ENCODE data around the gene EIF3A. TPM values are rescaled to one million over a fixed set of nuclear protein-coding genes. Genes with fewer than 3 reads are reported as not detected.

EIF3A gene
- total and polyA plus RNA-seq, 2 of the 8 experiments (the other 6 are each of a cell fraction or from before 2014, with no cell fraction given): 26.8 to 209 TPM

DNA sequence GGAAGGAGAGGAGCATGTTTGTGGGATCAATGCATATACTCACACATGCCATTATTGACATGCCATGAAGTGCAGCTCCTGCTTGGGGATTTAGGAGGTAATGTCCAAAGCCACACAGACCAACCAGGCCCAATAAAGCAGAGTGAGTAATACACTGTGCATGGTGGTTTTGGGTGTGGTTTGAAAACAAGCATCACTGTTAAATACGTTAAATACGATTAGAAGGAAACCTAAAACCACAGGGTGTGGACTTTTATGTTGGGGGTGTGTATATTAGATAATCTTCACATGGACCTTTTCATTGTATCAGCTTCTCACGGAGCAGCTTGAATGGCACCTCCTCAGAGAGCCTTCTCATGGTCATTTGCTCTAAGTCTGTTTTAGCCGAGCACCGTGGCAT, 10.4 kb upstream of the EIF3A start:
- no peaks in the 10 kb centered on the region for H3K27me3 ChIP-seq (replicated peaks in 1 of 4; ENCODE audit: control insufficient read depth in 3 of 4, extremely low read depth in 1 of 4, insufficient read depth in 3 of 4, low read length in 3 of 4)
- TF ChIP-seq RNF2 (IDR thresholded peaks at IDR 0.05; ENCODE audit: borderline replicate concordance, low read depth, low read length, missing control alignments, poor library complexity, severe bottlenecking): no peak
- H3K23me2 ChIP-seq (ENCODE audit: low read depth, low read length): no peaks in the 10 kb centered on the region
- no peak overlapping the region for H3K18ac ChIP-seq (ENCODE audit: extremely low read depth, low read length)
- H3K79me2 ChIP-seq (ENCODE audit: control insufficient read depth in 1 of 2, insufficient read depth in 2 of 2, low read length in 2 of 2): no peaks in the 10 kb centered on the region
- H3K9me3 ChIP-seq (ENCODE audit: insufficient read depth in 2 of 2, low read depth in 1 of 2, low read length in 1 of 2): no peaks in the 10 kb centered on the region
- H3K56ac ChIP-seq (replicated peaks; ENCODE audit: insufficient read length, low read depth, low read length): no peak overlapping the region
- H3K23ac ChIP-seq (ENCODE audit: insufficient read length): no peak overlapping the region
- H2BK20ac ChIP-seq (ENCODE audit: low read length): no peak overlapping the region
- no peak overlapping the region for H4K5ac ChIP-seq (ENCODE audit: insufficient read length, low read depth, low read length)
- H3K79me1 ChIP-seq (ENCODE audit: low read depth, low read length): no peaks in the 10 kb centered on the region
- CTCF ChIA-PET (ENCODE audit: partially characterized antibody): no interaction called here
- H2AFZ ChIP-seq (ENCODE audit: low read length): no peak overlapping the region
- H3K4ac ChIP-seq (replicated peaks; ENCODE audit: insufficient read length, low read depth, low read length): no peak overlapping the region
- no peaks in the 10 kb centered on the region for H3K4me1 ChIP-seq (replicated peaks in 1 of 4; ENCODE audit: control insufficient read depth in 3 of 4, insufficient read depth in 4 of 4, low read length in 3 of 4)
- POLR2A ChIA-PET (ENCODE audit: partially characterized antibody): interaction anchor here (3.3 kb wide), 1 partner anchor 12 kb away, joined by 15 read pairs; the partner anchor contains the start of gene EIF3A
- no peak for DNase-seq (ENCODE audit: low read depth in 1 of 2, low spot score in 2 of 2)
- no peak overlapping the region for H2AK5ac ChIP-seq (ENCODE audit: low read depth, low read length)
- no peak overlapping the region for H2BK15ac ChIP-seq (ENCODE audit: low read length)
- H4K8ac ChIP-seq (ENCODE audit: extremely low read depth, insufficient read depth, low read length): no peak overlapping the region
- no peak overlapping the region for H4K91ac ChIP-seq (replicated peaks; ENCODE audit: insufficient read length, low read length)
- no peak overlapping the region for H3K4me3 ChIP-seq (ENCODE audit: extremely low read depth in 1 of 4, insufficient read depth in 2 of 4, low read depth in 3 of 4, low read length in 4 of 4)
- H2BK5ac ChIP-seq (ENCODE audit: low read depth, low read length): no peak overlapping the region
- H3K27ac ChIP-seq (ENCODE audit: low read depth, low read length): no peak overlapping the region
- WGBS, 2 experiments (ENCODE audit: extremely low coverage in 1 of 2, insufficient coverage in 1 of 2, insufficient read length in 1 of 2, insufficient replicate concordance in 2 of 2, low coverage in 1 of 2, low lambda C conversion rate in 2 of 2, missing lambda C conversion rate in 1 of 2): 92% methylated on average over 5 of the region's 5 CpGs; no CpG with 5 or more reads in 1 of the 2 experiments
- no peak overlapping the region for H2BK12ac ChIP-seq (ENCODE audit: low read depth, low read length)
- H4K20me1 ChIP-seq (replicated peaks in 1 of 2; ENCODE audit: control insufficient read depth in 1 of 2, insufficient read depth in 2 of 2, low read length in 2 of 2): no peaks in the 10 kb centered on the region
- no peak for FAIRE-seq
- H2BK120ac ChIP-seq (replicated peaks; ENCODE audit: low read depth, low read length): no peak overlapping the region
- no peak overlapping the region for H3K4me2 ChIP-seq (ENCODE audit: insufficient read depth in 1 of 2, low read depth in 2 of 2, low read length in 2 of 2)
- H3K9ac ChIP-seq (replicated peaks in 1 of 4; ENCODE audit: extremely low read depth in 1 of 4, low read depth in 3 of 4, low read length in 3 of 4): no peak overlapping the region
- no peaks in the 10 kb centered on the region for H3K36me3 ChIP-seq (ENCODE audit: control insufficient read depth in 2 of 4, insufficient read depth in 4 of 4, low read length in 3 of 4)
- H3K14ac ChIP-seq (ENCODE audit: insufficient read length): no peak overlapping the region
